ENCODE measurements around the gene CD99L2. TPM values are rescaled to one million over a fixed set of nuclear protein-coding genes. Genes with fewer than 3 reads are reported as not detected.

The CD99L2 gene
- total RNA-seq, 1 experiment from 2014 or later: 42.4 TPM

DNA sequence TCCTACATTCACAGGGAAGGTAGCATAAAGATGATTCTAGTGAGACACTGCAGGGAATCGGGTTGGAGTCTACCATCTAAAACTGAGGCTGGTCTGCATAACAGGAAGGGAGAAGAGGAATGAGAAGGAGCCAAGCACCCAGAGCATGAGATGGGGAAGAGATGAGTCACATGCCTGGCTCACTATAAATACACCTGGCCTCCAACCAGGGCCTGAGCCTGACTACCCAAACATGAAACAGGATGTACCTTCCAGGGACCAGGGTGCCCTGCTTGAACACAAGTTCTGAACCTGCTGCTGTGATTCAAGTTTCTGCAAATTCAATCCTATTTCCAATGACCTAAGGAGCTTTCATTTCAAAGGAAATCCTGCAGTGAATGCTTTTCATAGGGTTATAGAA is 24.9 kb downstream of the CD99L2 start:
- H3K36me3 Mint-ChIP-seq (ENCODE audit: insufficient read depth, unreplicated experiment): peaks cover 17% of the 10 kb centered on the region
- H3K4me3 Mint-ChIP-seq (ENCODE audit: unreplicated experiment): no peak overlapping the region
- peak overlapping the region; percentile 76 for H3K27ac Mint-ChIP-seq (ENCODE audit: low read depth, unreplicated experiment)
- ChIA-PET POLR2A (no interaction called here), CTCF (no interaction called here)
- TF ChIP-seq, protein P1, sequence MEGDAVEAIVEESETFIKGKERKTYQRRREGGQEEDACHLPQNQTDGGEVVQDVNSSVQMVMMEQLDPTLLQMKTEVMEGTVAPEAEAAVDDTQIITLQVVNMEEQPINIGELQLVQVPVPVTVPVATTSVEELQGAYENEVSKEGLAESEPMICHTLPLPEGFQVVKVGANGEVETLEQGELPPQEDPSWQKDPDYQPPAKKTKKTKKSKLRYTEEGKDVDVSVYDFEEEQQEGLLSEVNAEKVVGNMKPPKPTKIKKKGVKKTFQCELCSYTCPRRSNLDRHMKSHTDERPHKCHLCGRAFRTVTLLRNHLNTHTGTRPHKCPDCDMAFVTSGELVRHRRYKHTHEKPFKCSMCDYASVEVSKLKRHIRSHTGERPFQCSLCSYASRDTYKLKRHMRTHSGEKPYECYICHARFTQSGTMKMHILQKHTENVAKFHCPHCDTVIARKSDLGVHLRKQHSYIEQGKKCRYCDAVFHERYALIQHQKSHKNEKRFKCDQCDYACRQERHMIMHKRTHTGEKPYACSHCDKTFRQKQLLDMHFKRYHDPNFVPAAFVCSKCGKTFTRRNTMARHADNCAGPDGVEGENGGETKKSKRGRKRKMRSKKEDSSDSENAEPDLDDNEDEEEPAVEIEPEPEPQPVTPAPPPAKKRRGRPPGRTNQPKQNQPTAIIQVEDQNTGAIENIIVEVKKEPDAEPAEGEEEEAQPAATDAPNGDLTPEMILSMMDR (IDR thresholded peaks at IDR 0.05; ENCODE audit: unreplicated experiment): no peak
- peaks cover 7% of the 10 kb centered on the region for H3K9me3 Mint-ChIP-seq (ENCODE audit: unreplicated experiment)
- peak; percentile 75 for DNase-seq (ENCODE audit: unreplicated experiment)
- no TSS peak for BruUV-seq (replicated peaks)
- intact Hi-C loops (cut with micrococcal nuclease): no loop called here
- H3K4me1 Mint-ChIP-seq (ENCODE audit: insufficient read depth, unreplicated experiment): peaks cover 31% of the 10 kb centered on the region
- no peaks in the 10 kb centered on the region for H3K27me3 Mint-ChIP-seq (ENCODE audit: insufficient read depth, unreplicated experiment)

DNA sequence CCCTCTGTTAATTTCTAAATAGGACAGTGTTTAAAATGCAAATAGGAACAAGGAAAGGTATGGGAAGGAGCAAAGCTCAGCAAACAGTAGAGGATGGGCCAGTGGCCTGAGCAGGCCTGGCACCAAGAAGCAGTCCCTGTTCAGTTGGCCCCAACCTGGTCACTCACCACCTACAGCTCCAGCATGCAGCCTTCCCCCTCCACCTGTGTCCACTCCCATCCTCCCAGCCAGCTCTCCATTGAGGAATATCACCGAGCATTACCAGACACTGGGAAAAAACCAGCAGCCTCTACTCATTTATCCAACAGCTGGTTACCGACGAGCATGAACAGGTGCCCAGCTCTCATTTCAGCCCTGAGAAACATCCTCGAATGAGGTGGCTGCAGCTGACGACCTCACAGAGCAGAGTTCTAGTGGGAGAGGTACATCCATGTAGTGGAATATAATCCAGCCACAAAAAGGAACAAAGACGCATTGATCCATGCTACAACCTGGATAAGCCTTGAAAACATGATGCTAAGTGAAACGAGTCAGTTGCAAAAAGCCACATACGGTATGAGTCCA is 25.6 kb downstream of the CD99L2 start:
- TF ChIP-seq, protein P1 (IDR thresholded peaks at IDR 0.05; ENCODE audit: unreplicated experiment): no peak
- BruUV-seq (replicated peaks): no TSS peak
- ChIA-PET CTCF (no interaction called here), POLR2A (interaction anchor here (0.7 kb wide), 1 partner anchor 24 kb away, joined by 3 read pairs; no protein-coding TSS in a partner anchor)
- Mint-ChIP-seq H3K4me1 (ENCODE audit: insufficient read depth, unreplicated experiment) (peaks cover 31% of the 10 kb centered on the region), H3K36me3 (ENCODE audit: insufficient read depth, unreplicated experiment) (peaks cover 17% of the 10 kb centered on the region), H3K9me3 (ENCODE audit: unreplicated experiment) (peaks cover 7% of the 10 kb centered on the region), H3K27me3 (ENCODE audit: insufficient read depth, unreplicated experiment) (no peaks in the 10 kb centered on the region), H3K27ac (ENCODE audit: low read depth, unreplicated experiment) (peak overlapping the region; percentile 76), H3K4me3 (ENCODE audit: unreplicated experiment) (no peak overlapping the region)
- DNase-seq (ENCODE audit: unreplicated experiment): no peak
- intact Hi-C loops (cut with micrococcal nuclease): no loop called here

DNA sequence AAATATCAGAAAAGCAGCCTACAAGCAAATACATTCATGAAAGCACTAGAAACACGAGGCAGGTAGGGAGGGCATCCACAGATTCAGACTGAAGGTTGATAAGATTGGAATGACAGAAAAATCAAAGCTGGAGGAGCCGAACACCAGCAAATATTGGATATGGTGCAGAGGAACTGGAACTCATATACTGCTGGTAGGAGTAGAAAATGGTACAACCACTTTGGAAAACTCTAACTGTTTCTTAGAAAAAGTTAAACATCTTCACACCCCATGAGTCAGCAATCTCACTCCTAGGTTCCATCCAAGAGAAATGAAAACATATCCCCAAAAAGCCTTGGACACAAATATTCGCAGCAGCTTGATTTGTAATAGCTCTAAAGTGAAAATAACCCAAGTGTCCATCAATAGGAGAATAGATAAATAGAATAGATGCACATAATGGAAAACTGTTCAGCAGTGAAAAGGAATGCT is 27.1 kb downstream of the CD99L2 start:
- H3K4me3 Mint-ChIP-seq (ENCODE audit: unreplicated experiment): no peak overlapping the region
- no peaks in the 10 kb centered on the region for H3K27me3 Mint-ChIP-seq (ENCODE audit: insufficient read depth, unreplicated experiment)
- H3K9me3 Mint-ChIP-seq (ENCODE audit: unreplicated experiment): peaks cover 7% of the 10 kb centered on the region
- H3K27ac Mint-ChIP-seq (ENCODE audit: low read depth, unreplicated experiment): peak overlapping the region; percentile 76
- no peak for DNase-seq (ENCODE audit: unreplicated experiment)
- intact Hi-C loops (cut with micrococcal nuclease): no loop called here
- BruUV-seq (replicated peaks): no TSS peak
- peaks cover 17% of the 10 kb centered on the region for H3K36me3 Mint-ChIP-seq (ENCODE audit: insufficient read depth, unreplicated experiment)
- CTCF ChIA-PET: no interaction called here
- TF ChIP-seq, protein P1 (IDR thresholded peaks at IDR 0.05; ENCODE audit: unreplicated experiment): no peak
- peaks cover 31% of the 10 kb centered on the region for H3K4me1 Mint-ChIP-seq (ENCODE audit: insufficient read depth, unreplicated experiment)
- POLR2A ChIA-PET: interaction anchor here (0.6 to 0.9 kb wide), 2 partner anchors 25 to 54 kb away, joined by 4 read pairs; no protein-coding TSS in a partner anchor

DNA sequence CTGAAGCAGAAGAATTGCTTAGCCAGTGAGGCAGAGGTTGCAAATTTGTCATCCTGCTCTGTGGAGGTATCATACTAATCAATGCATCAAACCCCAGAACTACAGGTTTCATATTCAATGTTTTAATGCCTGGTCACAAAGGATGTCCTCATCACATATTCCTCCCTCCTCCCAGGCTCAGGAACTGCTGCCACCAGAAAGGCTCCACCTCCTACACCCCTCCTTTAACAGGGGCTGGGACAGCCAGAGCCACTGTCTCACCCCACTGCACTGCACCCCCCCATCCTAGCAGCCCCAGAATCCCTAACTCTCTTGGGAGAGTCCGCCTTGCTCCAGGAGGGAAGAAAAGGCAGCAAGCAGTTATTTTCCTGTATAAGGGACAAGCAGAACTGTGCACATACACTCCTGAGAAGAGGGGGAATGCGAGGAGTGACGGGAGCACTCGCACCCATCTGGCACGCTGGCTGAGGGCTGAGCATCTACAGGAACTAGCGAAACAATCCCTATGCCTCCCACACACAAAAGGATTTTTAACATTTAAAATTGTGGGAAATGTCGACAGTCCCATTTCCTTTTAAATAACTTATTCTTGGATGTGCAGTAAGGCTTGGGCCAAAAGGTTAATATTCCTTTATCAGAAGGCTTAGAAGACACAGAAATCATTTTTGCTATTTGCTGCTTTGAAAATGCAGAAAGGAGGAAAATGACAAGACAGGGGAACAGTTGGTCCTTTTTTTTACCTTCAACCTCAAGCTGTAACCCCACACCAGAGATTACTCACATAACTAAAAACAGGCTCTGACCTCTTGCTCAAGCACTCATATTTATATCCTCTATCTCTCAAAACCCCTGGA is 27.8 kb downstream of the CD99L2 start:
- Mint-ChIP-seq H3K27me3 (ENCODE audit: insufficient read depth, unreplicated experiment) (no peaks in the 10 kb centered on the region), H3K27ac (ENCODE audit: low read depth, unreplicated experiment) (peak overlapping the region; percentile 76), H3K36me3 (ENCODE audit: insufficient read depth, unreplicated experiment) (peaks cover 17% of the 10 kb centered on the region), H3K4me1 (ENCODE audit: insufficient read depth, unreplicated experiment) (peaks cover 31% of the 10 kb centered on the region), H3K4me3 (ENCODE audit: unreplicated experiment) (no peak overlapping the region), H3K9me3 (ENCODE audit: unreplicated experiment) (peaks cover 7% of the 10 kb centered on the region)
- TF ChIP-seq, protein P1 (IDR thresholded peaks at IDR 0.05; ENCODE audit: unreplicated experiment): no peak
- intact Hi-C loops (cut with micrococcal nuclease): no loop called here
- POLR2A ChIA-PET: interaction anchor here (0.6 kb wide), 2 partner anchors 55 to 70 kb away, joined by 4 read pairs; no protein-coding TSS in a partner anchor
- CTCF ChIA-PET: no interaction called here
- no peak for DNase-seq (ENCODE audit: unreplicated experiment)
- no TSS peak for BruUV-seq (replicated peaks)
